Measurements from ENCODE around the gene CHCHD3.

DNA sequence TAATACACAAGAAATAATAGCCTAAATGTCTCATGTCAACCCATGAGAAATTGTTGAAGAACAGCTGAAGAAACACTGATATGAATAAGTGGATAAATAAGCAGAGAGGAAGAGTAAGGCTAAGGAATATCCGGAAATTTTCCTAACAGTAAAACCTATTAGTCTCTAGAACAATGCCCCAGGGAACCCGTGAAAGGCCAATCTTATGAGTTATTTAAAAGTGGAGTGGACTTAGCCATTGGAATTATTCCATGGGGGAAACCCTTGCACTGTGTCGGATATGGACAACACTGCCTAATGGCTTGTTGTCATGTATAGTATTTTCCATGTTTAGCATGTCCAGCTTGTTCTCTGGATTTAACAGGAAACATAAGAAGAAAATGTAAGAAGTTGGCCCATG lies 288.4 kb downstream of the CHCHD3 start:
- TF ChIP-seq, protein P1, sequence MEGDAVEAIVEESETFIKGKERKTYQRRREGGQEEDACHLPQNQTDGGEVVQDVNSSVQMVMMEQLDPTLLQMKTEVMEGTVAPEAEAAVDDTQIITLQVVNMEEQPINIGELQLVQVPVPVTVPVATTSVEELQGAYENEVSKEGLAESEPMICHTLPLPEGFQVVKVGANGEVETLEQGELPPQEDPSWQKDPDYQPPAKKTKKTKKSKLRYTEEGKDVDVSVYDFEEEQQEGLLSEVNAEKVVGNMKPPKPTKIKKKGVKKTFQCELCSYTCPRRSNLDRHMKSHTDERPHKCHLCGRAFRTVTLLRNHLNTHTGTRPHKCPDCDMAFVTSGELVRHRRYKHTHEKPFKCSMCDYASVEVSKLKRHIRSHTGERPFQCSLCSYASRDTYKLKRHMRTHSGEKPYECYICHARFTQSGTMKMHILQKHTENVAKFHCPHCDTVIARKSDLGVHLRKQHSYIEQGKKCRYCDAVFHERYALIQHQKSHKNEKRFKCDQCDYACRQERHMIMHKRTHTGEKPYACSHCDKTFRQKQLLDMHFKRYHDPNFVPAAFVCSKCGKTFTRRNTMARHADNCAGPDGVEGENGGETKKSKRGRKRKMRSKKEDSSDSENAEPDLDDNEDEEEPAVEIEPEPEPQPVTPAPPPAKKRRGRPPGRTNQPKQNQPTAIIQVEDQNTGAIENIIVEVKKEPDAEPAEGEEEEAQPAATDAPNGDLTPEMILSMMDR (IDR thresholded peaks at IDR 0.05), result no peak
- TF ChIP-seq RCOR1 (IDR thresholded peaks at IDR 0.05; ENCODE audit: low read depth, low read length), result no peak
- no peak for TF ChIP-seq HOXB13 (CRISPR knock-in tag; IDR thresholded peaks at IDR 0.05; ENCODE audit: low read depth)
- no peak for TF ChIP-seq EP300 (IDR thresholded peaks at IDR 0.05)
- TF ChIP-seq POLR2A (IDR thresholded peaks at IDR 0.05; ENCODE audit: low read length), result no peak
- TF ChIP-seq, protein P2, sequence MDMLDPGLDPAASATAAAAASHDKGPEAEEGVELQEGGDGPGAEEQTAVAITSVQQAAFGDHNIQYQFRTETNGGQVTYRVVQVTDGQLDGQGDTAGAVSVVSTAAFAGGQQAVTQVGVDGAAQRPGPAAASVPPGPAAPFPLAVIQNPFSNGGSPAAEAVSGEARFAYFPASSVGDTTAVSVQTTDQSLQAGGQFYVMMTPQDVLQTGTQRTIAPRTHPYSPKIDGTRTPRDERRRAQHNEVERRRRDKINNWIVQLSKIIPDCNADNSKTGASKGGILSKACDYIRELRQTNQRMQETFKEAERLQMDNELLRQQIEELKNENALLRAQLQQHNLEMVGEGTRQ (IDR thresholded peaks at IDR 0.05), result no peak
- no peak for TF ChIP-seq MYC (IDR thresholded peaks at IDR 0.05; ENCODE audit: borderline replicate concordance, low read length)
- TF ChIP-seq ZSCAN20 (CRISPR knock-in tag; IDR thresholded peaks at IDR 0.05), result no peak
- TF ChIP-seq, protein P3, sequence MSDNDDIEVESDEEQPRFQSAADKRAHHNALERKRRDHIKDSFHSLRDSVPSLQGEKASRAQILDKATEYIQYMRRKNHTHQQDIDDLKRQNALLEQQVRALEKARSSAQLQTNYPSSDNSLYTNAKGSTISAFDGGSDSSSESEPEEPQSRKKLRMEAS (IDR thresholded peaks at IDR 0.05), result no peak
